HG02943 (cell line): ENCODE data around the gene FBXW7.
A peak's percentile ranks its signal among the peaks of the same experiment; 100 is the strongest.

Experiments used
- ATAC-seq: cut with Tn5 transposase; IDR thresholded peaks from one replicate; pipeline ENCODE4 v1.9.1; 2021; ENCODE audit warnings: mild to moderate bottlenecking, low read depth, moderate library complexity; ENCODE audit not compliant: unreplicated experiment

Gene FBXW7

GRCh38 chr4:152346526-152346925, 189.4 kb downstream of the FBXW7 start:
- no peak for ATAC-seq

- no peak for ATAC-seq
Measured at GRCh38 chr4:152344001-152344400, 191.9 kb downstream of the FBXW7 start.

- ATAC-seq = no peak
Measured at GRCh38 chr4:152342293-152342692, 193.6 kb downstream of the FBXW7 start.

GRCh38 chr4:152340818-152341217, 195.1 kb downstream of the FBXW7 start:
- ATAC-seq = no peak

- ATAC-seq = no peak
Measured at GRCh38 chr4:152339576-152339975, 196.3 kb downstream of the FBXW7 start.

- no peak for ATAC-seq
Measured at GRCh38 chr4:152334931-152335330, 201.0 kb downstream of the FBXW7 start.

- ATAC-seq = no peak
Measured at GRCh38 chr4:152331042-152331441, 204.8 kb downstream of the FBXW7 start.

GRCh38 chr4:152328582-152328981, 207.3 kb downstream of the FBXW7 start:
- ATAC-seq = no peak

- ATAC-seq = no peak
Measured at GRCh38 chr4:152327606-152328453, 208.1 kb downstream of the FBXW7 start.

GRCh38 chr4:152325831-152326230, 210.1 kb downstream of the FBXW7 start:
- ATAC-seq = no peak

GRCh38 chr4:152323221-152323620, 212.7 kb downstream of the FBXW7 start:
- ATAC-seq = no peak

GRCh38 chr4:152322656-152323055, 213.2 kb downstream of the FBXW7 start:
- ATAC-seq = no peak

GRCh38 chr4:152321923-152322322, 214.0 kb downstream of the FBXW7 start:
- ATAC-seq = no peak

- no peak for ATAC-seq
Measured at GRCh38 chr4:152321398-152321797, 214.5 kb downstream of the FBXW7 start.

- ATAC-seq = no peak
Measured at GRCh38 chr4:152316969-152317368, 218.9 kb downstream of the FBXW7 start.

- no peak for ATAC-seq
Measured at GRCh38 chr4:152310257-152310656, 225.6 kb downstream of the FBXW7 start.

GRCh38 chr4:152309418-152309817, 226.5 kb downstream of the FBXW7 start:
- ATAC-seq = no peak

- ATAC-seq = no peak
Measured at GRCh38 chr4:152308951-152309350, 226.9 kb downstream of the FBXW7 start.

GRCh38 chr4:152307669-152308068, 228.2 kb downstream of the FBXW7 start:
- no peak for ATAC-seq

GRCh38 chr4:152306541-152306940, 229.4 kb downstream of the FBXW7 start:
- ATAC-seq = no peak

GRCh38 chr4:152304220-152304619, 231.7 kb downstream of the FBXW7 start:
- peak; percentile 93 for ATAC-seq

- ATAC-seq = no peak
Measured at GRCh38 chr4:152301381-152301780, 234.5 kb downstream of the FBXW7 start.
